GM12892 (cell line): ENCODE results near the gene SLC9A5.

Experiments used
- DNase-seq: peaks from one replicate; pipeline ENCODE4 v3.0.0; 2011; ENCODE audit not compliant: insufficient read length
- FAIRE-seq: peaks from 2 replicates; lab custom pipeline; 2011; peaks lifted over from hg19 to GRCh38; lab: Jason Lieb, UNC
- POLR2A ChIP-seq: IDR thresholded peaks from 2 replicates; pipeline ENCODE4 v1.6.1; 2011; ENCODE audit warnings: low read depth, low read length, control low read depth
- POLR2AphosphoS5 ChIP-seq: IDR thresholded peaks from 2 replicates; pipeline ENCODE4 v1.6.1; 2011; ENCODE audit warnings: low read depth, low read length, control low read depth
- TAF1 ChIP-seq: IDR thresholded peaks from 2 replicates; pipeline ENCODE4 v1.6.1; 2011; ENCODE audit warnings: low read depth, mild to moderate bottlenecking, control low read depth, low read length, borderline replicate concordance

The SLC9A5 gene

GRCh38 chr16:67254801-67255552 lies 6.2 kb downstream of the SLC9A5 start:
- FAIRE-seq (no peak), DNase-seq (no peak)
- TF ChIP-seq POLR2AphosphoS5 (no peak), POLR2A (no peak), TAF1 (no peak)

- DNase-seq (no peak), FAIRE-seq (no peak)
- TF ChIP-seq POLR2AphosphoS5 (no peak), POLR2A (no peak), TAF1 (no peak)
Measured at GRCh38 chr16:67255553-67256221, 6.9 kb downstream of the SLC9A5 start.

- FAIRE-seq = no peak
- DNase-seq = no peak
- TF ChIP-seq POLR2AphosphoS5 (no peak), TAF1 (no peak), POLR2A (no peak)
Measured at GRCh38 chr16:67256701-67257230, 8.0 kb downstream of the SLC9A5 start.

- TF ChIP-seq TAF1 (no peak), POLR2AphosphoS5 (no peak), POLR2A (no peak)
- FAIRE-seq = no peak
- no peak for DNase-seq
Measured at GRCh38 chr16:67257486-67258160, 8.8 kb downstream of the SLC9A5 start.

GRCh38 chr16:67258161-67258835 lies 9.5 kb downstream of the SLC9A5 start:
- FAIRE-seq (no peak), DNase-seq (no peak)
- TF ChIP-seq TAF1 = no peak
- TF ChIP-seq POLR2A = no peak
- no peak for TF ChIP-seq POLR2AphosphoS5

- TF ChIP-seq POLR2AphosphoS5 = no peak
- TF ChIP-seq TAF1 = no peak
- no peak for TF ChIP-seq POLR2A
- FAIRE-seq (no peak), DNase-seq (no peak)
Measured at GRCh38 chr16:67259705-67260104, 10.9 kb downstream of the SLC9A5 start.

GRCh38 chr16:67260426-67261063 lies 11.8 kb downstream of the SLC9A5 start:
- DNase-seq (no peak), FAIRE-seq (peak; percentile 76)
- no peak for TF ChIP-seq POLR2AphosphoS5
- no peak for TF ChIP-seq TAF1
- no peak for TF ChIP-seq POLR2A

GRCh38 chr16:67263201-67263600 lies 14.4 kb downstream of the SLC9A5 start:
- TF ChIP-seq POLR2AphosphoS5 (no peak), POLR2A (no peak), TAF1 (no peak)
- DNase-seq (no peak), FAIRE-seq (no peak)

GRCh38 chr16:67264277-67264676 lies 15.5 kb downstream of the SLC9A5 start:
- TF ChIP-seq POLR2AphosphoS5 = no peak
- no peak for TF ChIP-seq TAF1
- TF ChIP-seq POLR2A = no peak
- FAIRE-seq = no peak
- no peak for DNase-seq

GRCh38 chr16:67264866-67265265 lies 16.1 kb downstream of the SLC9A5 start:
- FAIRE-seq (no peak), DNase-seq (no peak)
- no peak for TF ChIP-seq POLR2AphosphoS5
